Naive thymus-derived CD4-positive, alpha-beta T cell (primary cell): Measurements from ENCODE around the gene TMEM150A. TPM values are rescaled to one million over a fixed set of nuclear protein-coding genes. Genes with fewer than 3 reads are reported as not detected.
"Not testable (repeated sequence)": the region's sequence is repeated elsewhere in the genome, so short reads cannot be mapped to it uniquely, and the experiment has no call there.

Experiments
- ATAC-seq: fragments of 150-1000 bp; cut with Tn5 transposase; 2 replicates; pipeline ENCODE4 v1.10.0; 2021; ENCODE audit warnings: mild to moderate bottlenecking, moderate library complexity
- CTCF ChIA-PET: fragments of 350-600 bp; sonication (Branson Sonifier 250); formaldehyde crosslinking; loops from one replicate; lab custom pipeline; 2021; ENCODE audit warnings: antibody characterized with exemption; lab: Charles Lee
- POLR2A ChIA-PET: fragments of 350-600 bp; sonication (Branson Sonifier 250); formaldehyde crosslinking; loops from one replicate; lab custom pipeline; 2021; ENCODE audit warnings: antibody characterized with exemption, inconsistent platforms; lab: Charles Lee
- DNase-seq, 9 donors: peaks; one replicate each; pipeline versions ENCODE4 v3.0.0 to v3.0.0-alpha.2; 2020 to 2022; ENCODE audit warnings: mixed read lengths in 1 of 9
- H3K27ac ChIP-seq: one replicate; pipeline ENCODE4 v1.7.0; 2013; ENCODE audit warnings: mild to moderate bottlenecking, low read depth, low read length, moderate library complexity
- H3K27me3 ChIP-seq, 2 donors: one replicate each; pipeline ENCODE4 v1.7.0; 2013; ENCODE audit warnings: low read length in 2 of 2, mild to moderate bottlenecking in 2 of 2, moderate library complexity in 2 of 2; ENCODE audit not compliant: control insufficient read depth in 2 of 2, insufficient read depth in 2 of 2
- H3K36me3 ChIP-seq, 3 experiments: 1 replicate in 2 of 3; 2 replicates in 1 of 3; pipeline ENCODE4 v1.7.0; 2013; ENCODE audit warnings: low read length in 3 of 3, mild to moderate bottlenecking in 3 of 3, moderate library complexity in 1 of 3; ENCODE audit not compliant: insufficient read depth in 3 of 3, control insufficient read depth in 2 of 3
- H3K4me1 ChIP-seq, 2 donors: one replicate each; pipeline ENCODE4 v1.7.0; 2013; ENCODE audit warnings: low read length in 2 of 2, mild to moderate bottlenecking in 2 of 2, moderate library complexity in 1 of 2; ENCODE audit not compliant: control insufficient read depth in 2 of 2, insufficient read depth in 2 of 2
- H3K4me3 ChIP-seq: 2 replicates; pipeline ENCODE4 v1.7.0; 2013; ENCODE audit warnings: mild to moderate bottlenecking, low read length
- H3K9me3 ChIP-seq, 3 experiments: 1 replicate in 2 of 3; 2 replicates in 1 of 3; pipeline ENCODE4 v1.7.0; 2013; ENCODE audit warnings: low read length in 3 of 3; ENCODE audit not compliant: control insufficient read depth in 2 of 3
- H3K27ac Mint-ChIP-seq, 9 donors: one replicate each; pipeline ENCODE4 v1.8.0; 2020 to 2022; ENCODE audit warnings: mixed read lengths in 9 of 9, mild to moderate bottlenecking in 8 of 9, moderate library complexity in 5 of 9, inconsistent platforms in 2 of 9
- H3K27me3 Mint-ChIP-seq, 5 donors: one replicate each; pipeline ENCODE4 v1.8.0; 2021 to 2022; ENCODE audit warnings: mixed read lengths in 5 of 5, mild to moderate bottlenecking in 1 of 5
- H3K36me3 Mint-ChIP-seq, 5 donors: one replicate each; pipeline ENCODE4 v1.8.0; 2020 to 2022; ENCODE audit warnings: mixed read lengths in 5 of 5, mild to moderate bottlenecking in 3 of 5, inconsistent platforms in 1 of 5
- H3K4me1 Mint-ChIP-seq, 7 donors: one replicate each; pipeline ENCODE4 v1.8.0; 2020 to 2022; ENCODE audit warnings: mixed read lengths in 7 of 7, mild to moderate bottlenecking in 3 of 7, inconsistent platforms in 1 of 7
- H3K4me3 Mint-ChIP-seq, 10 donors: one replicate each; pipeline ENCODE4 v1.8.0; 2020 to 2022; ENCODE audit warnings: mild to moderate bottlenecking in 10 of 10, mixed read lengths in 10 of 10, moderate library complexity in 6 of 10, inconsistent platforms in 2 of 10
- H3K9me3 Mint-ChIP-seq, 11 donors: one replicate each; pipeline ENCODE4 v1.8.0; 2020 to 2022; ENCODE audit warnings: mixed read lengths in 11 of 11, mild to moderate bottlenecking in 4 of 11, inconsistent platforms in 1 of 11, moderate library complexity in 1 of 11
- intact Hi-C, 2 donors: fragments of 100-400 bp; cut with micrococcal nuclease; formaldehyde crosslinking; loops; one replicate each; pipeline ENCODE4 v1.15.1; 2023
- polyA plus RNA-seq, 2 donors: library from polyadenylated mRNA; unstranded; fragments of 300-500 nt; fragmentation: Illumina TruSeq; gene quantifications; one replicate each; pipeline ENCODE4 v1.2.3, GENCODE V29; 2021
- total RNA-seq, 6 experiments: library from RNA in 5 of 6; stranded (reverse) in 5 of 6; gene quantifications; 1 replicate in 5 of 6; 2 replicates in 1 of 6; pipeline ENCODE4 v1.2.3 and lab custom pipeline; 2021 to 2026

TMEM150A gene
- total and polyA plus RNA-seq, 7 experiments from 2014 or later = 5.1 to 17.8 (median 11.2) TPM

- no peak for ATAC-seq
- intact Hi-C loops = loop anchor here (1.0 to 2.0 kb wide), 10 partner anchors 8 to 267 kb away; partner anchors contain the start of genes C2orf68 (in 2 of the 2), GGCX (in 2 of the 2), SH2D6 (in 2 of the 2) and MAT2A (in 1 of the 2)
- Mint-ChIP-seq H3K36me3 (peaks cover 0 to 6% (median 0%) of the 10 kb centered on the region in 5 donors), H3K27ac (peak overlapping the region; percentile 93 to 99 (median 97)), H3K27me3 (no peaks in the 10 kb centered on the region), H3K4me3 (peak overlapping the region; percentile 93 to 100 (median 98)), H3K9me3 (peaks cover 0 to 2% (median 0%) of the 10 kb centered on the region in 11 donors), H3K4me1 (peaks cover 25 to 53% (median 36%) of the 10 kb centered on the region in 7 donors)
- no peaks in the 10 kb centered on the region for H3K9me3 ChIP-seq
- no peaks in the 10 kb centered on the region for H3K27me3 ChIP-seq
- peak overlapping the region; percentile 89 for H3K4me3 ChIP-seq
- H3K27ac ChIP-seq = peak overlapping the region; percentile 88
- H3K4me1 ChIP-seq = peaks cover 15 to 16% of the 10 kb centered on the region in 2 donors
- ChIA-PET CTCF (interaction anchor here (0.7 kb wide), 1 partner anchor 16 kb away, joined by 5 read pairs; no protein-coding TSS in a partner anchor), POLR2A (interaction anchor here (0.5 to 5.3 kb wide), 19 partner anchors 10 to 846 kb away, joined by 3 to 85 read pairs (median 6); partner anchors contain the start of genes C2orf68, ELMOD3, GGCX and KDM3A)
- H3K36me3 ChIP-seq = peaks cover 0 to 22% (median 0%) of the 10 kb centered on the region in 3 experiments
- DNase-seq = no peak
These were observed 7.7 kb downstream of the TMEM150A start for GRCh38 chr2:85594715-85595300.

DNA sequence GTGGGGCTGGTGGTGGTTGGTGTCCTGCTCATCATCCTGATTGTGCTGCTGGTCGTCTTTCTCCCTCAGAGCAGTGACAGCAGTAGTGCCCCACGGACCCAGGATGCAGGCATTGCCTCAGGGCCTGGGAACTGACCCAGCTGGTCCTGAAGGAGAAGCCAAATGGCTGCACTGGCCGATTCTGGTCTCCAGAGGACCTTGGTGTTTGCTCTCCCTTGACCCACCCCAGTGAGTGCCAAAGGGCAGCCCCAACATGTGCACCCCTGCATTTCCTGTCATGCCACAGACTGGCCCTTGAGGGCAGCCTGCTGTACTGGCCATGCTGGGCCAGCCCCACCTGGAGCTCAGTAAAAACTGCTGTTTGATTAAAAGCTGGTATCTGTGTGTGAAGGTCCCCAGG lies 9.5 kb downstream of the TMEM150A start:
- Histone ChIP-seq H3K4me1 (peaks cover 15 to 18% of the 10 kb centered on the region in 2 donors), H3K27me3 (no peaks in the 10 kb centered on the region), H3K9me3 (no peaks in the 10 kb centered on the region), H3K27ac (no peak overlapping the region), H3K4me3 (no peak overlapping the region), H3K36me3 (peaks cover 0 to 8% (median 0%) of the 10 kb centered on the region in 3 experiments)
- no peak for DNase-seq
- no peak for ATAC-seq
- Mint-ChIP-seq H3K27me3 (no peaks in the 10 kb centered on the region), H3K9me3 (peaks cover 0 to 2% (median 0%) of the 10 kb centered on the region in 11 donors), H3K27ac (peak overlapping the region in 5 of 9 donors; percentile 9 to 68 (median 60)), H3K4me1 (peaks cover 29 to 60% (median 46%) of the 10 kb centered on the region in 7 donors), H3K4me3 (peak overlapping the region in 1 of 10 donors; percentile 20), H3K36me3 (peaks cover 0 to 6% (median 0%) of the 10 kb centered on the region in 5 donors)
- CTCF ChIA-PET = no interaction called here
- intact Hi-C loops = no loop called here
- POLR2A ChIA-PET = interaction anchor here (1.1 to 5.3 kb wide), 3 partner anchors 8 to 32 kb away, joined by 3 to 85 read pairs (median 27); partner anchors contain the start of genes GGCX, USP39 and VAMP5

GRCh38 chr2:85592299-85592698 lies 10.2 kb downstream of the TMEM150A start:
- H3K36me3 ChIP-seq, intact Hi-C loops, H3K9me3 ChIP-seq, H3K4me3 ChIP-seq, H3K9me3 Mint-ChIP-seq, H3K27me3 ChIP-seq, H3K27ac ChIP-seq, ATAC-seq, CTCF ChIA-PET, H3K36me3 Mint-ChIP-seq, H3K27me3 Mint-ChIP-seq, DNase-seq: not testable (repeated sequence)
- Mint-ChIP-seq H3K27ac (peak overlapping the region in 2 of 9 donors; percentile 66 to 71), H3K4me3 (peak overlapping the region in 1 of 10 donors; percentile 34), H3K4me1 (peaks cover 35 to 66% (median 52%) of the 10 kb centered on the region in 7 donors)
- H3K4me1 ChIP-seq = peaks cover 15 to 25% of the 10 kb centered on the region in 2 donors
- POLR2A ChIA-PET = interaction anchor here (1.0 to 5.3 kb wide), 4 partner anchors 7 to 31 kb away, joined by 3 to 85 read pairs (median 15); partner anchors contain the start of genes GGCX, USP39 and VAMP5

GRCh38 chr2:85591563-85591962 lies 10.9 kb downstream of the TMEM150A start:
- POLR2A ChIA-PET = interaction anchor here (1.0 to 1.6 kb wide), 6 partner anchors 10 to 30 kb away, joined by 3 to 5 read pairs (median 4); partner anchors contain the start of genes C2orf68, GGCX and TMEM150A
- H3K4me3 ChIP-seq = no peak overlapping the region
- DNase-seq (no peak), ATAC-seq (no peak)
- H3K27ac Mint-ChIP-seq = peak overlapping the region in 3 of 9 donors; percentile 38 to 70 (median 69)
- no peaks in the 10 kb centered on the region for H3K27me3 Mint-ChIP-seq
- no peaks in the 10 kb centered on the region for H3K9me3 ChIP-seq
- no peaks in the 10 kb centered on the region for H3K36me3 ChIP-seq
- no peaks in the 10 kb centered on the region for H3K27me3 ChIP-seq
- H3K4me1 Mint-ChIP-seq = peaks cover 36 to 66% (median 50%) of the 10 kb centered on the region in 7 donors
- CTCF ChIA-PET = no interaction called here
- no peak overlapping the region for H3K4me3 Mint-ChIP-seq
- peaks cover 0 to 2% (median 0%) of the 10 kb centered on the region in 11 donors for H3K9me3 Mint-ChIP-seq
- peaks cover 0 to 6% (median 0%) of the 10 kb centered on the region in 5 donors for H3K36me3 Mint-ChIP-seq
- peaks cover 12 to 21% of the 10 kb centered on the region in 2 donors for H3K4me1 ChIP-seq
- intact Hi-C loops = no loop called here
- no peak overlapping the region for H3K27ac ChIP-seq

GRCh38 chr2:85590950-85591349 lies 11.5 kb downstream of the TMEM150A start:
- no peaks in the 10 kb centered on the region for H3K27me3 Mint-ChIP-seq
- ATAC-seq (no peak), DNase-seq (no peak)
- peaks cover 38 to 65% (median 47%) of the 10 kb centered on the region in 7 donors for H3K4me1 Mint-ChIP-seq
- peaks cover 7 to 18% of the 10 kb centered on the region in 2 donors for H3K4me1 ChIP-seq
- no peaks in the 10 kb centered on the region for H3K9me3 ChIP-seq
- no peaks in the 10 kb centered on the region for H3K36me3 ChIP-seq
- H3K9me3 Mint-ChIP-seq = peaks cover 0 to 2% (median 0%) of the 10 kb centered on the region in 11 donors
- H3K36me3 Mint-ChIP-seq = peaks cover 0 to 6% (median 0%) of the 10 kb centered on the region in 5 donors
- no peak overlapping the region for H3K4me3 Mint-ChIP-seq
- no peak overlapping the region for H3K27ac ChIP-seq
- H3K4me3 ChIP-seq = no peak overlapping the region
- POLR2A ChIA-PET = interaction anchor here (0.6 to 1.6 kb wide), 7 partner anchors 10 to 30 kb away, joined by 3 to 5 read pairs (median 3); partner anchors contain the start of genes C2orf68, GGCX and TMEM150A
- peak overlapping the region in 4 of 9 donors; percentile 23 to 46 (median 37) for H3K27ac Mint-ChIP-seq
- CTCF ChIA-PET = interaction anchor here (0.6 kb wide), 1 partner anchor 792 kb away, joined by 3 read pairs; no protein-coding TSS in a partner anchor
- no peaks in the 10 kb centered on the region for H3K27me3 ChIP-seq
- intact Hi-C loops = no loop called here

DNA sequence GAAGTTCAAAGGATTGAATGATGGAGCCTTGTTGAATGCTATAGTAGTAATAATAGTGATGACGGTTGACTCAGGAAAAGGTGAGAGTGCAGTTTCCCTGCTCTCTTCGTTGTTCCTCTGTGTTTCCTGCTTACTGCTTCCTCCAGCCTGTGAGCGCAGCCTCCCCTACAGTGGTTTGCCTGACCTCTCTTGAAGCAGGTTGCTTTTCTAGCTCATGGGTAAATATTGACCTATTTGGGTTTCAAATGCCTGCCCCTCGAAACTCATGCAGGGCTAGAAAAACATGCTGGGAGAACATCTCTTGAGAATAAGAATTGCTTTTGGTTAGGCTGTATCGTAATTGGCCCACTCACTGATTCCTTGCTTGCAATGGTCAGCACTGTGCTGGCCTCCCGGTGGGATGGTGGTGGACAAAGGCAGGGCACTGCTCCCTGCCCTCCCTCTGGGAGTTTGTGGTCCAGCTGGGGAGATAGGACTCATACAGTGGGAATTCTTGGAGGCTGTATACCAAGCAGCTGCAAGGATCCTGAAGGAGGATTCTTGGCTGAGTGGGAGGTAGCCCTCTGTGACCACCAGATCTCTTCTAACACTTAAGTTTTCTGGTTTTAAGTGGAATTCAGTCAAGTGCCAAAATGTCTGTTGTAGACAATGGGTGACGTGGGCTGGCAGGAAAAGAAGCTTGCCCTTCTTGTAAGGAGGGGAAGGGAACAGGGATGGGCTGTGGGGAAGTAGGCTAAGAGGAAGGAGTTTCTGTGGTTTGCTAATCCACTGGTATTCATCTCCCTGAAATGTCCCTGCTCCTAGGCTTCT lies 12.3 kb downstream of the TMEM150A start:
- Mint-ChIP-seq H3K27ac (peak overlapping the region in 5 of 9 donors; percentile 17 to 59 (median 23)), H3K9me3 (peaks cover 0 to 2% (median 0%) of the 10 kb centered on the region in 11 donors), H3K27me3 (no peaks in the 10 kb centered on the region), H3K4me3 (peak overlapping the region in 1 of 10 donors; percentile 69), H3K4me1 (peaks cover 39 to 65% (median 49%) of the 10 kb centered on the region in 7 donors), H3K36me3 (peaks cover 0 to 4% (median 0%) of the 10 kb centered on the region in 5 donors)
- no peak for ATAC-seq
- Histone ChIP-seq H3K36me3 (no peaks in the 10 kb centered on the region), H3K4me3 (no peak overlapping the region), H3K9me3 (no peaks in the 10 kb centered on the region), H3K27me3 (no peaks in the 10 kb centered on the region), H3K4me1 (peaks cover 14 to 26% of the 10 kb centered on the region in 2 donors), H3K27ac (no peak overlapping the region)
- ChIA-PET CTCF (interaction anchor here (0.6 kb wide), 1 partner anchor 791 kb away, joined by 3 read pairs; no protein-coding TSS in a partner anchor), POLR2A (interaction anchor here (0.8 to 2.1 kb wide), 8 partner anchors 11 to 29 kb away, joined by 3 to 11 read pairs (median 4); partner anchors contain the start of genes C2orf68, GGCX and TMEM150A)
- DNase-seq = no peak
- intact Hi-C loops = no loop called here
